H1 (cell line): ENCODE results near the gene RGS16. TPM values are rescaled to one million over a fixed set of nuclear protein-coding genes. Genes with fewer than 3 reads are reported as not detected.

Experiments used
- CTCF ChIA-PET: fragments of 300-600 bp; sonication (Branson Sonifier 250); formaldehyde crosslinking; loops from one replicate; lab custom pipeline; 2021; ENCODE audit not compliant: partially characterized antibody; lab: Charles Lee
- POLR2A ChIA-PET: fragments of 300-600 bp; sonication (Branson Sonifier 250); formaldehyde crosslinking; loops from one replicate; lab custom pipeline; 2021; ENCODE audit warnings: inconsistent platforms; ENCODE audit not compliant: partially characterized antibody; lab: Charles Lee
- DNase-seq, 2 experiments: peaks; one replicate each; pipeline versions ENCODE4 v3.0.0 to v3.0.0-alpha.2; 2010 to 2022; ENCODE audit warnings: low spot score in 2 of 2, low read depth in 1 of 2, mixed read lengths in 1 of 2
- FAIRE-seq: peaks from 2 replicates; lab custom pipeline; 2011; peaks lifted over from hg19 to GRCh38; lab: Jason Lieb, UNC
- H2AFZ ChIP-seq: 2 replicates; pipeline ENCODE4 v1.8.1; 2012; ENCODE audit warnings: low read length, inconsistent platforms
- H2AK5ac ChIP-seq: 2 replicates; pipeline ENCODE4 v1.6.1; 2013; ENCODE audit warnings: low read depth, low read length
- H2BK120ac ChIP-seq: replicated peaks from 2 replicates; pipeline ENCODE3; 2013; ENCODE audit warnings: low read depth, low read length, inconsistent platforms
- H2BK12ac ChIP-seq: 2 replicates; pipeline ENCODE4 v1.6.1; 2013; ENCODE audit warnings: low read depth, low read length
- H2BK15ac ChIP-seq: 2 replicates; pipeline ENCODE4 v1.6.1; 2013; ENCODE audit warnings: low read length
- H2BK20ac ChIP-seq: 2 replicates; pipeline ENCODE4 v1.6.1; 2013; ENCODE audit warnings: low read length
- H2BK5ac ChIP-seq: 2 replicates; pipeline ENCODE4 v1.6.1; 2013; ENCODE audit warnings: low read depth, low read length
- H3K14ac ChIP-seq: 2 replicates; pipeline ENCODE4 v1.6.1; 2013; ENCODE audit warnings: inconsistent platforms; ENCODE audit not compliant: insufficient read length
- H3K18ac ChIP-seq: 2 replicates; pipeline ENCODE4 v1.6.1; 2013; ENCODE audit warnings: low read length; ENCODE audit errors: extremely low read depth
- H3K23ac ChIP-seq: 2 replicates; pipeline ENCODE4 v1.6.1; 2013; ENCODE audit warnings: inconsistent platforms; ENCODE audit not compliant: insufficient read length
- H3K23me2 ChIP-seq: 2 replicates; pipeline ENCODE4 v1.6.1; 2013; ENCODE audit warnings: low read depth, low read length
- H3K27ac ChIP-seq: 2 replicates; pipeline ENCODE4 v1.6.1; 2011; ENCODE audit warnings: low read depth, low read length, inconsistent platforms
- H3K27me3 ChIP-seq, 4 experiments: replicated peaks in 1 of 4; 1 replicate in 1 of 4; 2 replicates in 3 of 4; pipeline versions ENCODE4 v1.6.1 to v1.8.1; 2011 to 2013; ENCODE audit warnings: low read length in 3 of 4, mild to moderate bottlenecking in 3 of 4, inconsistent platforms in 2 of 4, mixed read lengths in 2 of 4, moderate library complexity in 1 of 4; ENCODE audit not compliant: control insufficient read depth in 3 of 4, insufficient read depth in 3 of 4; ENCODE audit errors: extremely low read depth in 1 of 4
- H3K36me3 ChIP-seq, 4 experiments: 2 replicates each; pipeline versions ENCODE4 v1.6.1 to v1.8.1; 2011 to 2013; ENCODE audit warnings: mild to moderate bottlenecking in 4 of 4, low read length in 3 of 4, moderate library complexity in 2 of 4, control low read depth in 1 of 4, inconsistent platforms in 1 of 4; ENCODE audit not compliant: insufficient read depth in 4 of 4, control insufficient read depth in 2 of 4
- H3K4ac ChIP-seq: replicated peaks from 2 replicates; pipeline ENCODE3; 2013; ENCODE audit warnings: low read length, low read depth, mixed read lengths, inconsistent platforms; ENCODE audit not compliant: insufficient read length
- H3K4me1 ChIP-seq, 4 experiments: replicated peaks in 1 of 4; 1 replicate in 1 of 4; 2 replicates in 3 of 4; pipeline versions ENCODE4 v1.6.1 to v1.8.1; 2011 to 2013; ENCODE audit warnings: low read length in 3 of 4, inconsistent platforms in 2 of 4, mixed read lengths in 1 of 4; ENCODE audit not compliant: insufficient read depth in 4 of 4, control insufficient read depth in 3 of 4
- H3K4me2 ChIP-seq, 2 experiments: 2 replicates each; pipeline versions ENCODE4 v1.6.1 to v1.8.1; 2011 to 2013; ENCODE audit warnings: low read depth in 2 of 2, low read length in 2 of 2, control low read depth in 1 of 2, inconsistent platforms in 1 of 2, mild to moderate bottlenecking in 1 of 2; ENCODE audit not compliant: insufficient read depth in 1 of 2
- H3K4me3 ChIP-seq, 4 experiments: fragments of 200-600, 300-600 bp in 1 of 4; sonication (generic), shearing (Covaris generic), sonication (Bioruptor Twin) in 1 of 4; 2 replicates each; pipeline versions ENCODE4 v1.5.1 to v1.8.1; 2011 to 2016; ENCODE audit warnings: low read length in 4 of 4, low read depth in 3 of 4, control low read depth in 2 of 4, inconsistent platforms in 2 of 4, mild to moderate bottlenecking in 2 of 4, mixed read lengths in 1 of 4, moderate library complexity in 1 of 4; ENCODE audit not compliant: insufficient read depth in 2 of 4; ENCODE audit errors: extremely low read depth in 1 of 4
- H3K56ac ChIP-seq: replicated peaks from 2 replicates; pipeline ENCODE3; 2013; ENCODE audit warnings: low read depth, mild to moderate bottlenecking, mixed read lengths, low read length, inconsistent platforms; ENCODE audit not compliant: insufficient read length
- H3K79me1 ChIP-seq: 2 replicates; pipeline ENCODE4 v1.6.1; 2013; ENCODE audit warnings: low read depth, low read length, control low read depth
- H3K79me2 ChIP-seq, 2 experiments: 2 replicates each; pipeline versions ENCODE4 v1.6.1 to v1.8.1; 2012 to 2013; ENCODE audit warnings: low read length in 2 of 2, mild to moderate bottlenecking in 2 of 2, inconsistent platforms in 1 of 2; ENCODE audit not compliant: insufficient read depth in 2 of 2, control insufficient read depth in 1 of 2
- H3K9ac ChIP-seq, 4 experiments: replicated peaks in 1 of 4; 1 replicate in 1 of 4; 2 replicates in 3 of 4; pipeline versions ENCODE4 v1.6.1 to v1.8.1; 2011 to 2013; ENCODE audit warnings: low read depth in 3 of 4, low read length in 3 of 4, control low read depth in 2 of 4, mild to moderate bottlenecking in 2 of 4, moderate library complexity in 2 of 4, inconsistent platforms in 1 of 4; ENCODE audit errors: extremely low read depth in 1 of 4
- H3K9me3 ChIP-seq, 2 experiments: 2 replicates each; pipeline versions ENCODE4 v1.6.1 to v1.8.1; 2012 to 2013; ENCODE audit warnings: mild to moderate bottlenecking in 2 of 2, moderate library complexity in 2 of 2, control low read depth in 1 of 2, inconsistent platforms in 1 of 2, low read depth in 1 of 2, low read length in 1 of 2, mixed read lengths in 1 of 2; ENCODE audit not compliant: insufficient read depth in 2 of 2
- H4K20me1 ChIP-seq, 2 experiments: replicated peaks in 1 of 2; 2 replicates each; pipeline versions ENCODE3 to v1.8.1; 2011 to 2013; ENCODE audit warnings: inconsistent platforms in 2 of 2, low read length in 2 of 2, mild to moderate bottlenecking in 1 of 2; ENCODE audit not compliant: insufficient read depth in 2 of 2, control insufficient read depth in 1 of 2
- H4K5ac ChIP-seq: 2 replicates; pipeline ENCODE4 v1.6.1; 2013; ENCODE audit warnings: low read length, low read depth, mixed read lengths, inconsistent platforms; ENCODE audit not compliant: insufficient read length
- H4K8ac ChIP-seq: 2 replicates; pipeline ENCODE4 v1.8.0; 2013; ENCODE audit warnings: mild to moderate bottlenecking, moderate library complexity, low read length, inconsistent platforms; ENCODE audit not compliant: insufficient read depth; ENCODE audit errors: extremely low read depth
- H4K91ac ChIP-seq: replicated peaks from 2 replicates; pipeline ENCODE3; 2013; ENCODE audit warnings: low read length, mixed read lengths, inconsistent platforms; ENCODE audit not compliant: insufficient read length
- ATF2 ChIP-seq: IDR thresholded peaks from 2 replicates; pipeline ENCODE4 v1.6.1; 2012; ENCODE audit warnings: low read length, inconsistent platforms
- EZH2 ChIP-seq: fragments of 200-600 bp; sonication (generic); IDR thresholded peaks from 2 replicates; pipeline ENCODE4 v1.7.1; 2012; ENCODE audit warnings: low read depth, mild to moderate bottlenecking, moderate library complexity, low read length, inconsistent platforms; ENCODE audit not compliant: severe bottlenecking
- GABPA ChIP-seq: IDR thresholded peaks from 2 replicates; pipeline ENCODE4 v1.6.1; 2011; ENCODE audit warnings: mild to moderate bottlenecking, low read length, moderate library complexity, borderline replicate concordance; ENCODE audit not compliant: insufficient read depth
- JUN ChIP-seq: IDR thresholded peaks from 2 replicates; pipeline ENCODE4 v1.6.1; 2011; ENCODE audit warnings: low read depth, mild to moderate bottlenecking, improper control_type of control experiment, low read length
- JUND ChIP-seq: IDR thresholded peaks from 2 replicates; pipeline ENCODE4 v1.6.1; 2011; ENCODE audit warnings: mild to moderate bottlenecking, improper control_type of control experiment, low read length
- SAP30 ChIP-seq: fragments of 300-600 bp; sonication (generic); IDR thresholded peaks from 2 replicates; pipeline ENCODE4 v1.7.1; 2012; ENCODE audit warnings: low read length, moderate library complexity, mild to moderate bottlenecking, inconsistent platforms; ENCODE audit not compliant: insufficient read depth, insufficient replicate concordance
- TAF1 ChIP-seq: IDR thresholded peaks from 2 replicates; pipeline ENCODE4 v1.6.1; 2011; ENCODE audit warnings: mild to moderate bottlenecking, low read depth, low read length
- WGBS, 2 experiments: shearing (Covaris generic) in 1 of 2; methylation state at CpG; one replicate each; pipeline versions ENCODE4 v1.1.6 to v1.1.7; 2013 to 2015; ENCODE audit warnings: low lambda C conversion rate in 2 of 2, mixed read lengths in 2 of 2, inconsistent platforms in 1 of 2, low coverage in 1 of 2, missing lambda C conversion rate in 1 of 2; ENCODE audit not compliant: insufficient replicate concordance in 2 of 2, insufficient coverage in 1 of 2, insufficient read length in 1 of 2; ENCODE audit errors: extremely low coverage in 1 of 2, missing lambda C conversion rate in 1 of 2; 5-methylcytosine and 5-hydroxymethylcytosine counted together
- polyA plus RNA-seq, 7 experiments: library from polyadenylated mRNA; depleted of rRNA in 3 of 7; stranded (reverse) in 5 of 7; unstranded in 2 of 7; fragments of >200 nt in 5 of 7; fragments of 200-250 nt in 2 of 7; gene quantifications; 1 replicate in 5 of 7; 2 replicates in 1 of 7; 4 replicates in 1 of 7; pipeline versions ENCODE4 v1.2.1 to v1.2.3, GENCODE V29; 2011 to 2013; ENCODE audit warnings: missing spikeins in 2 of 7, mixed read lengths in 2 of 7
- total RNA-seq: library from RNA; stranded (reverse); fragmentation: NEBNext Ultra II Directional; extraction: Animal tissue kit (Norgen Biotek cat#: 25700); gene quantifications from 2 replicates; pipeline ENCODE4 v1.2.1, GENCODE V29; 2021
- TF ChIP-seq, protein P1 (sequence below), 3 experiments: IDR thresholded peaks; 1 replicate in 2 of 3; 2 replicates in 1 of 3; pipeline versions ENCODE4 v1.5.1 to v1.6.1; 2011; ENCODE audit warnings: low read length in 3 of 3, mild to moderate bottlenecking in 3 of 3, inconsistent platforms in 2 of 3, low read depth in 1 of 3, moderate library complexity in 1 of 3; ENCODE audit not compliant: insufficient read depth in 1 of 3; ENCODE audit errors: control extremely low read depth in 1 of 3

The RGS16 gene
- total and polyA plus RNA-seq, 2 of the 8 experiments (the other 6 are each of a cell fraction or from before 2014, with no cell fraction given) = 5.7 to 9.8 TPM

GRCh38 chr1:182601416-182601786 is 2.8 kb downstream of the RGS16 start:
- Histone ChIP-seq H2BK15ac (no peak overlapping the region), H3K79me1 (no peaks in the 10 kb centered on the region), H4K20me1 (peaks cover 2 to 4% of the 10 kb centered on the region in 2 experiments), H2BK120ac (no peak overlapping the region), H3K27ac (no peak overlapping the region), H2BK12ac (no peak overlapping the region), H4K91ac (peak overlapping the region; percentile 20), H2AFZ (no peak overlapping the region), H3K18ac (no peak overlapping the region), H2BK20ac (no peak overlapping the region), H3K4me2 (no peak overlapping the region), H3K23me2 (peaks cover 7% of the 10 kb centered on the region), H4K5ac (no peak overlapping the region), H2BK5ac (no peak overlapping the region), H3K4me3 (peak overlapping the region in 1 of 4 experiments; percentile 24; a peak in 1 of 8 replicates), H3K56ac (no peak overlapping the region), H3K4me1 (peaks cover 4 to 19% (median 8%) of the 10 kb centered on the region in 4 experiments), H3K14ac (no peak overlapping the region), H3K36me3 (peaks cover 10 to 15% (median 12%) of the 10 kb centered on the region in 4 experiments; a peak in 5 of 8 replicates), H3K79me2 (no peaks in the 10 kb centered on the region), H3K27me3 (peaks cover 0 to 31% (median 20%) of the 10 kb centered on the region in 4 experiments; a peak in 6 of 7 replicates), H2AK5ac (no peak overlapping the region), H3K23ac (no peak overlapping the region), H3K9ac (no peak overlapping the region), H4K8ac (no peak overlapping the region), H3K4ac (no peak overlapping the region), H3K9me3 (no peaks in the 10 kb centered on the region)
- FAIRE-seq = peak; percentile 68
- ChIA-PET CTCF (interaction anchor here (0.6 to 37.1 kb wide), 51 partner anchors 9 to 516 kb away, joined by 3 to 1131 read pairs (median 5); partner anchors contain the start of genes NPL and RGS8), POLR2A (interaction anchor here (0.7 to 15.0 kb wide), 9 partner anchors 13 to 184 kb away, joined by 3 to 231 read pairs (median 4); partner anchors contain the start of gene NPL)
- peak in 1 of 2 experiments; percentile 72 for DNase-seq
- 28% methylated on average over 6 of the region's 6 CpGs; no CpG with 5 or more reads in 1 of the 2 experiments for WGBS, 2 experiments
- no peak for TF ChIP-seq GABPA
- no peak for TF ChIP-seq ATF2
- TF ChIP-seq TAF1 = no peak
- TF ChIP-seq EZH2 = no peak
- TF ChIP-seq JUND = no peak
- no peak for TF ChIP-seq JUN
- TF ChIP-seq SAP30 = no peak
- TF ChIP-seq, protein P1, sequence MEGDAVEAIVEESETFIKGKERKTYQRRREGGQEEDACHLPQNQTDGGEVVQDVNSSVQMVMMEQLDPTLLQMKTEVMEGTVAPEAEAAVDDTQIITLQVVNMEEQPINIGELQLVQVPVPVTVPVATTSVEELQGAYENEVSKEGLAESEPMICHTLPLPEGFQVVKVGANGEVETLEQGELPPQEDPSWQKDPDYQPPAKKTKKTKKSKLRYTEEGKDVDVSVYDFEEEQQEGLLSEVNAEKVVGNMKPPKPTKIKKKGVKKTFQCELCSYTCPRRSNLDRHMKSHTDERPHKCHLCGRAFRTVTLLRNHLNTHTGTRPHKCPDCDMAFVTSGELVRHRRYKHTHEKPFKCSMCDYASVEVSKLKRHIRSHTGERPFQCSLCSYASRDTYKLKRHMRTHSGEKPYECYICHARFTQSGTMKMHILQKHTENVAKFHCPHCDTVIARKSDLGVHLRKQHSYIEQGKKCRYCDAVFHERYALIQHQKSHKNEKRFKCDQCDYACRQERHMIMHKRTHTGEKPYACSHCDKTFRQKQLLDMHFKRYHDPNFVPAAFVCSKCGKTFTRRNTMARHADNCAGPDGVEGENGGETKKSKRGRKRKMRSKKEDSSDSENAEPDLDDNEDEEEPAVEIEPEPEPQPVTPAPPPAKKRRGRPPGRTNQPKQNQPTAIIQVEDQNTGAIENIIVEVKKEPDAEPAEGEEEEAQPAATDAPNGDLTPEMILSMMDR (IDR thresholded peaks at IDR 0.05; ENCODE audit: control extremely low read depth in 1 of 3, insufficient read depth in 1 of 3, low read depth in 1 of 3, low read length in 3 of 3) = peak; percentile 26 to 92 (median 82)
